SK-N-SH (cell line): ENCODE results near the gene SCART1.

Source experiments
- CTCF ChIP-seq: fragments of 200-600 bp; sonication (generic); IDR thresholded peaks from 2 replicates; pipeline ENCODE4 v1.6.1; 2017; ENCODE audit warnings: antibody characterized with exemption, mild to moderate bottlenecking, moderate library complexity
- EZH2phosphoT487 ChIP-seq: fragments of 200-600 bp; sonication (generic); IDR thresholded peaks from 2 replicates; pipeline ENCODE4 v1.6.1; 2017; ENCODE audit warnings: low read depth, mixed run types, mild to moderate bottlenecking, antibody characterized with exemption, moderate library complexity, borderline replicate concordance
- POLR2AphosphoS5 ChIP-seq: IDR thresholded peaks from 2 replicates; pipeline ENCODE4 v1.6.1; 2012; ENCODE audit warnings: low read depth, low read length
- RAD21 ChIP-seq: IDR thresholded peaks from 2 replicates; pipeline ENCODE4 v1.6.1; 2012; ENCODE audit warnings: mild to moderate bottlenecking, low read length
- SIN3A ChIP-seq: IDR thresholded peaks from 2 replicates; pipeline ENCODE4 v1.6.1; 2012; ENCODE audit warnings: low read depth, mild to moderate bottlenecking, low read length, moderate library complexity, borderline replicate concordance
- USF1 ChIP-seq: IDR thresholded peaks from 2 replicates; pipeline ENCODE4 v1.4.0; 2012; ENCODE audit warnings: low read depth, borderline replicate concordance
- USF2 ChIP-seq: fragments of 150-350 bp; IDR thresholded peaks from 2 replicates; pipeline ENCODE4 v1.6.1; 2017; ENCODE audit warnings: antibody characterized with exemption, low read length, low read depth, borderline replicate concordance

GRCh38 chr10:133516057-133516456, 62.3 kb downstream of the SCART1 start:
- TF ChIP-seq RAD21: no peak
- no peak for TF ChIP-seq USF1
- no peak for TF ChIP-seq CTCF
- no peak for TF ChIP-seq USF2
- no peak for TF ChIP-seq SIN3A
- no peak for TF ChIP-seq POLR2AphosphoS5
- no peak for TF ChIP-seq EZH2phosphoT487
